GM19395 (cell line): Measurements from ENCODE around the gene TRIM47.
A peak's percentile ranks its signal among the peaks of the same experiment; 100 is the strongest.

ENCODE experiments used
- ATAC-seq: cut with Tn5 transposase; IDR thresholded peaks from one replicate; pipeline ENCODE4 v1.9.1; 2021; ENCODE audit warnings: mild to moderate bottlenecking, moderate library complexity; ENCODE audit not compliant: unreplicated experiment

Gene TRIM47

GRCh38 chr17:75848523-75849278, 29.7 kb downstream of the TRIM47 start:
- ATAC-seq = no peak

- no peak for ATAC-seq
Measured at GRCh38 chr17:75847614-75848522, 30.5 kb downstream of the TRIM47 start.

- no peak for ATAC-seq
Measured at GRCh38 chr17:75846692-75847613, 31.4 kb downstream of the TRIM47 start.

DNA sequence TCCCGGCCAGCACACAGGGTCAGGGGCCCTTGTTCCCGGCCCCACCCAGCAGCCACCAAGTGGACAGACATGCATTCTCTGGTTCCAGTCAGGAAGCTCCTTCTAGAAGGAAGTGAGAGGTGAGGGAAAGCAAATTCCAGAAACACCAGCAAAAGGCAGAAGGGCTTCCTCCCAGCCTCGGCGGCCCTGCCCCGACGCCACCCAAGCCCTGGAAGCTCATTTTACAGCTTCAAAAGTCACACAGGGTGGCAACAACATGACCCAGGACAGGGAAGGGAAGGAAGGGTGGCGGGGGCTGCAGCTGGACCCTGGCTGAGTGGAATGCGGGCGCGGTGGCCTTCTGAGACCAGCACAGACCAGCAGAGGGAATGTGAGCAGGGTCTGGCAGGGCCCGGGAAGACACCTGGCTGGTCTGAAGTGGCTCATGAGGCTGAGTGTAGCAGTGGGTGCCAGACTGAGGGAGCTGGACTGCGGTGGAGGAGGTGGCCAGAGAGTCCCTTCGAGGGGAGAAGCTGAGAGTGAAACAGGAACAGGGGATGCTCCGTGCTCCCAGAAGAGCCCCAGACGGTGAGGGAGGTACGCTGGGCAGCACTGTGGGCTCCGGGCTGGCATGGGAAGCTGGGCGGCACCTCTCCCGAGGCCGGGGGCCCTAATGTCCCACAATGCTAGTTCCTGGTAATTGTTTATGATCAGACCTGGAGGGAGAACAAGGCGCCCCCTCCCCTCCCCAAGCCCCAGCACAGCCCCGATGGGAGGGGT, 32.3 kb downstream of the TRIM47 start:
- ATAC-seq = no peak

DNA sequence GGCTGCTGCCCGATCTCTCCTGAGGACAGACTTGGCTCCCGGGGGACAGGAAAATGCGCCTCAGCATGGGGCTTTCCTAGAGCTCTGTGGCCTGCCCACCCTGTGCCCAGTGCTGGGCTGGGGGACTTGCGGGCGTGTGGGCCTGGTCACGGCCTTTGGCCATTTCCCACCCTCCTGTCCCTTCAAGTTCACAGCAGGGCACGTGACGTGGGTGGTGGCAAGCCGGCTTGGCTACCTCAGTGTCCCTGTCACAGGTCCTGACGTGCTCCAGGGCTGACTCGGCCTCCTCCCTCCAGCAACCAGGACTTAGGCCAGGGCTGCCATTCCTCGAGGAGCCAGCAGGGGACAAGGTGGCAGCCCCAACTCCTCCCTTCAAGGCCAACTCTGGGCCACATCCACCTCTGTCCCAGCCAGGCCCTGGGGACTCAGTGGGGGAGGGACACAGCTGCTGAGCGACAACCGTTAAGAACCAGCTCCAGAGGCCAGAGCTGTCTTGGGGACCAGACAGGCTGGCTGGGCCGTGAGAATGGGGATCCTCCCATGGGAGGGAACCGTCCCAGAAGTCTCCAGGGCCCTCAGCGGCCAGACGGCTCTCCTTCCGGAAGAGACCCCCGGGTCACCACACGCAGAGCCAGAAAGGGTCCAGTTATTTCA, 33.2 kb downstream of the TRIM47 start:
- ATAC-seq = peak; percentile 67

- ATAC-seq = no peak
Measured at GRCh38 chr17:75844530-75845057, 33.8 kb downstream of the TRIM47 start.

- ATAC-seq = no peak
Measured at GRCh38 chr17:75843577-75844529, 34.5 kb downstream of the TRIM47 start, which contains the start of gene UNC13D. TSS of gene UNC13D (minus strand) at chr17:75844404. CDS start at chr17:75844337, 67 bp downstream.

- ATAC-seq = no peak
Measured at GRCh38 chr17:75842963-75843576, 35.3 kb downstream of the TRIM47 start.

DNA sequence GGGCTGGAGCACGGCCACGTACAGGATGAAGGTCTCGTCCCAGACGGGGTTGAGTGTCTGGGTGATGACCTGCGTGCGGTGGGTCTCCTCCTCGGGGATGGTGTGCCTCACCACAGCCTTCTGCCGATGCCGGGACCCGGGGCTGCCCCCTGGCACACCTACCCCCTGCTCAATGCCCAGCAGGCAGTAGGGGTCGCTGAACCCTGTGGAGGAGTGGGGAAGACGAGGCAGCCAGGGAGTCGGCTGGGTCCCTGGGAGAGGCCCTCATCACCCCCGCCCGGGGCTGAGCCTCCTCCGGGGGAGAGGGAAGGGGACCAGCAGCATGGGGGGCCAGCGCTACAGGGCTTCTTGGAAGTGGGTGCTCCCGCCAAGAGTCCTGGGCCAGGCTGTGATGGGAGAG, 36.0 kb downstream of the TRIM47 start:
- ATAC-seq = no peak

- no peak for ATAC-seq
Measured at GRCh38 chr17:75840799-75841164, 37.6 kb downstream of the TRIM47 start.

DNA sequence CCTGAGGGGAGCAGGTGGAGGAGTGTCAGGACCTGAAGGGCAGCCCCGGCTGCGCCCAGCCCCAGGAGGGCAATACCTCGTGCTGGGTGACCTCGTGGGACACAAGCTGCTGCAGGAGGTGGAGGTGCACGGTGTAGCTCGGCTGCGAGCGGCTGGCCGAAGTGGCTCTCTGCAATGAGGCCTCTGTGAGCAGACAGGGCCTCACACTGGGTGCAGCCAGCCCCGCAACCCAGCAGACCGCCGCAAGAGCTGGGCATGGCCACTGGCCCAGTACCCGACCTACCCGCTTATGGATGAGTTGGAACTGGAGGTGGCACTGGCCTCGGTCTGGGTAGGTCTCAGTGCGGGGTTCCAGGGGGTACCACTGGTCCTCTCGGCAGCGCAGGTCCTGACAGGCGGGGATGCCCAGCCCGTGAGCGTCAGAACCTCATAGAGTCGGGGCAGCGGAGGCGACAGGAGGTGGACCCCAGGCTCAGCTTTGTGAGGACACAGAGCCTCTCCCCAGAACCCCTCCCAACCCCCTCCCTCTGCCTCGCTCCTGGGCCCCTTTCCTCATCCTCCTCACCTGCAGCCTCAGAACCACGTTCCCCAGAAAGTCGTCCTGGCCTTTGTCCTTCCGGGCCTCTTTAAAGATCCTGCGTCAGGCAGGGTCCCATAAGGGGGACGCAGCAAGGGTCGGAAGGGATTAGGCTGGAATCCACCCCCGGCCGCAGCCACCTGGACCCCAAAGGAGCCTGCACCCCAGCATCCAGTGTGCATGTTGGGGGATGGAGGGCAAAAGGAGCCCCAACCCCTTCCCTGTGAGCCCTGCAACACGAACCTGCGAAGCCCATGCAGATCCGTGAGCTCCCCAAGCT, 38.2 kb downstream of the TRIM47 start:
- ATAC-seq = no peak

- no peak for ATAC-seq
Measured at GRCh38 chr17:75838410-75838809, 40.0 kb downstream of the TRIM47 start.

GRCh38 chr17:75837899-75838298, 40.5 kb downstream of the TRIM47 start:
- no peak for ATAC-seq

- no peak for ATAC-seq
Measured at GRCh38 chr17:75836605-75837004, 41.8 kb downstream of the TRIM47 start.

DNA sequence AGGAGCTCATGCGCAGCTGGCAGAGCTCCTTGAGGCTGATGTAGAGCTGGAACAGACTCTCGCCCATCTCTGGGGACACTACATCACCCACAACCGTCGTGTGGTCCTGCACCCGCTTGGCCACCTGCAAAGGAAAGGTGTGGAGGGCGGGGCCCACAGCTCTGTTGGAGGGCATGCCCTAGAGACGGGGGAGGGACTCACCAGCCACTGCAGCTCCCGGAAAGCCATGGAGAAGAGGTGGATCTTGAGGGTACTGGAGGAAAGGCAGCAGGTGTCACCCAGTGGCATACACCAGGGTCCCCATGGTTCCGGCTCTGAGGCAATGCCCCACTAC, 42.8 kb downstream of the TRIM47 start:
- no peak for ATAC-seq

GRCh38 chr17:75834928-75835653, 43.3 kb downstream of the TRIM47 start:
- ATAC-seq = no peak
